ENCODE results near the gene CD99L2.

DNA sequence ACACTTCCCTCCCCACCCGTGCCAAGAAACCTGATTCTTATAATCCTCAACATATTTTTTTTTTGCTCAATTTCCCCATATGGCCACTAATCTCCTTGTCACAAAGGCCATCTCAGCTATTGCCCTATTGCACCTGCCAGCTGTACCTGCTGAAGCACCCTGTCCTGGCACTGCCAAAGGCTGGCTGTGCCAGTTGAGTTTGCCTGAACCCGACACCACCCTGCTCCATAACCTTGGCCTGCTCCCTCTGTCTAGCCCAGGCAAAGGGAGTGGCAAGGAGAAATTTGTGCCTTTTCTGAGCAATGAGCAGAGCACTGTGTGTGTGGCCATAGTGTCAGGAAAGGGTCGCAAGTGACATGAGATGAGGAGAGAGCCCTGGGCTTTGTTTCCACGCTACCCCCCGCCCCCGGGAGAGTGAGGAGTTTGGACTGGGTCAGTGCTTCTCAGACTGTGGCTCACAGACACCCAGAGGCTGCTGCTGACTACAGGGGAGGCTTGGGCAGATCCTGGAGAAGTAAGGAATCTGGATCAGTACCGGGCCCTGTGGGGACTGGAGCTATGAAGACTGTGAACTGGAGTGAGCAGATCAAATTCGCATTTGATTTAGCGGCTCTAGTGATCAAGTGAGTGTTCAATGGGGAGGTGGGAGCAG lies 42.5 kb upstream of the CD99L2 start:
- TF ChIP-seq, protein P1, sequence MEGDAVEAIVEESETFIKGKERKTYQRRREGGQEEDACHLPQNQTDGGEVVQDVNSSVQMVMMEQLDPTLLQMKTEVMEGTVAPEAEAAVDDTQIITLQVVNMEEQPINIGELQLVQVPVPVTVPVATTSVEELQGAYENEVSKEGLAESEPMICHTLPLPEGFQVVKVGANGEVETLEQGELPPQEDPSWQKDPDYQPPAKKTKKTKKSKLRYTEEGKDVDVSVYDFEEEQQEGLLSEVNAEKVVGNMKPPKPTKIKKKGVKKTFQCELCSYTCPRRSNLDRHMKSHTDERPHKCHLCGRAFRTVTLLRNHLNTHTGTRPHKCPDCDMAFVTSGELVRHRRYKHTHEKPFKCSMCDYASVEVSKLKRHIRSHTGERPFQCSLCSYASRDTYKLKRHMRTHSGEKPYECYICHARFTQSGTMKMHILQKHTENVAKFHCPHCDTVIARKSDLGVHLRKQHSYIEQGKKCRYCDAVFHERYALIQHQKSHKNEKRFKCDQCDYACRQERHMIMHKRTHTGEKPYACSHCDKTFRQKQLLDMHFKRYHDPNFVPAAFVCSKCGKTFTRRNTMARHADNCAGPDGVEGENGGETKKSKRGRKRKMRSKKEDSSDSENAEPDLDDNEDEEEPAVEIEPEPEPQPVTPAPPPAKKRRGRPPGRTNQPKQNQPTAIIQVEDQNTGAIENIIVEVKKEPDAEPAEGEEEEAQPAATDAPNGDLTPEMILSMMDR (IDR thresholded peaks at IDR 0.05): no peak
- TF ChIP-seq POLR2A (IDR thresholded peaks at IDR 0.05): no peak
- no peak for TF ChIP-seq EP300 (IDR thresholded peaks at IDR 0.05)

Measured in tibial nerve (tissue), 4 donors.